Globus pallidus (tissue), 1 donor: ENCODE results near the gene OR2W3.

ENCODE experiments used
- DNase-seq: peaks from one replicate; pipeline ENCODE4 v3.0.0-alpha.2; 2015; ENCODE audit warnings: low spot score

The OR2W3 gene

GRCh38 chr1:247919952-247920351, 24.6 kb downstream of the OR2W3 start, which contains the start of gene OR2T8:
Gene OR2T8, plus strand, starts transcription at chr1:247920252. Its CDS starts 766 bp downstream, at chr1:247921018.
- no peak for DNase-seq

DNA sequence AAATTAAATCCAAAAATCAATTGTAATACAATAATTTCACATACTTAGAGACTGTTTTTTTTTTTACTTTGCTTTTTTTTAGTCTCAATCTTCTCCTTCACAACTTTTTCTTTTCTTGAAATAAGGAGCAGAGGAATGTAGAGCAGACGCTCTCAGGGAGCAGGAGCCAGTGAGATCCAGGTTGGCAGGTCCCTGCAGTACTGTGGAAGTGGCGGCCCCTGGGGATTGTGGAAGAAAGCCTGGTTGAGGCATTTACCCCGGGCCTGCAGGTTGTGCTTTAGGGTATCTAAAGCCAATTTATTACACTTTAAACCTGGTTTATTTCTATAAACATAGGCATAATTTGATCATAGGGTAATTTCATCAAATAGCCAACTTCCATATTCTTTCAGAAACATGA, 28.6 kb downstream of the OR2W3 start:
- no peak for DNase-seq

DNA sequence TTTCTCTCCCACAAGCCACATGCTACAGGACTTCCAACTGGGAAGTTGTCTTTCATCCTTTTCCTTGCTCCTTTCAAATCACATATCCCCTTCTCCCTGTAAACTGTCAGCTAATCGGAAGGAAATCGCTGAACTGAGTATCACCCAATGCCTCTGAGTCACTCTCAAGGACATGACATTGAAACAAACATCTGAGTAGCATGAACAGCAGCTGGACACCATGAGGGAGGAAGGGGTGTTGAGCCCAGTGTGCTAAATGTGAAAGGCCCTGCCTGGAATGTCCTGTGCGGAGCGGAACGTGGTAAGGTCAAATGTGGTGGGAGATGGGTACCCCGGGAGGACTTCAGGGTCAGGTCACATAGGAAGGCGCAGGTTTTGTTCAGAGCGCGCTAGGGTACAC, 29.5 kb downstream of the OR2W3 start, which contains the start of gene OR2AJ1:
TSS of gene OR2AJ1 (plus strand) at position 22 of the 400 bp plus-strand sequence. CDS start 8,880 bp downstream, outside the sequence.
- no peak for DNase-seq

GRCh38 chr1:247933989-247934388, 38.6 kb downstream of the OR2W3 start:
- no peak for DNase-seq

GRCh38 chr1:247935781-247936180, 40.4 kb downstream of the OR2W3 start:
- DNase-seq: no peak

DNA sequence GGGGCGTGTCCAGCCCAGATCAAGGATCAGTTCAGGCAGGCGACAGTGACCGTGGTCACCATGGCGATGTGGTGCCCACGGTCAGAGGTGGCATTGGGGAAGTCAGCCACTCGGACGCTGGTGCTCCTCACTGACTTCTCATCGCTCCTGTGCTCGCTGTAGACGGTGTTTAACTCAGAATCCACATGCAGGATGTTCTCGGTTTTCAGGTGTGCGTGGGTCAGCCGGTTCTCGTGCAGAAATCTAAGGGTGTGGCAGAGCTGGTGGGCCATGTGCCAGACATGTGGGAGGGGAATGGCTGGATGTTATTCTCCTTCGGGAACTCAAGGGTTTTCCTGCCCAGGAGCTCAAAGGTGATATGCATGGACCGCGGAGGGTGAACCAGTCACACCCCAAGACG, 41.0 kb downstream of the OR2W3 start:
- no peak for DNase-seq

DNA sequence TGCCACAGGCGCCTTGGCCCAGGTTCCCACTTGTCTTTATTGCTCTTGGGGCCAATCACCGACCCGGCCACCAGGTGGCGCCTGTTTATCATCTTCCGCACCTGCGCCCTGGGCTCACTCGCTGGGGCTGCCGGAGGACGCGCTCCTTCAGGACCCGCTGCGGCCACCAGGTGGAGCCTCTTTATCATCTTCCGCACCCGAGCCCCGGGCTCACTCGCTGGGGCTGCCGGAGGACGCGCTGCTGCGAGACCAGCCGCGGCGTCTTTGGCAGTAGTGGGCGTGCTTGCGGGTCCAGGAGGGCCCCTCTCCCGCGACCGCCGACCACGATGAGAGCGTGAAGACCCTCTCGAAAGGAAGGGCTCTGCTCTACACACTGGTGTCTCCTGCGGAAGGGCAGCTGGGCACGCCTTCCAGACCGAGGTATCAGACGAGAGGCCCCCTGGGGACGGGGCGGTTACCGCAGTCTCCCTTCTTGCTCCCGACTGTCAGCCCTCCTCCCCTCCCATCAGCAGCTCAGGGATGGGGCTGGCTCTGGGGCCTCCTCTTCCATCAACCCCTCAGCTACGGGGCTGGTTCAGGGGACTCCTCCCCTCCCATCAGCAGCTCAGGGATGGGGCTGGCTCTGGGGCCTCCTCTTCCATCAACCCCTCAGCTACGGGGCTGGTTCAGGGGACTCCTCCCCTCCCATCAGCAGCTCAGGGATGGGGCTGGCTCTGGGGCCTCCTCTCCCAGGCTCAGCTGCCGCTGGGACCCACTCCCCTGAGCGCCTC, 41.8 kb downstream of the OR2W3 start:
- peak; percentile 46 for DNase-seq

DNA sequence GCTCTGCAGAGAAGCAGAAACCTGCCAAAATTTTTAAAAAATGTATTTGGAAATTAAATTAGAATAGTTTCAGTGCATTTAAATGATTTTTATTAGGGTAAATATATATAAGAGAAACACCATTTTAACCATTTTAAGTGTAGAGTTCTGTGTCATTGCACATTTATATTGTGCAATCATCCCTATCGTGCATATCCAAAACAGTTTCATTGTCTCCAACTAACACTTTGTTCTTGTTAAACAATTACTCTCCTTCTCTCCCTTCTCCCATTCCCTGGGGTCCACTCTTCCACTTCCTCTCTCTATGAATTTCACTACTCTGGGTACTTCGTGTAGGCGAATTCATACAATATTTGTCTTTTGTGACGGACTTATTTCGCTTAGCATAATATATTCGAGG, 47.2 kb downstream of the OR2W3 start:
- DNase-seq: no peak
